Endothelial cell of coronary artery (primary cell): ENCODE measurements around the gene FAM161A. TPM values are rescaled to one million over a fixed set of nuclear protein-coding genes. Genes with fewer than 3 reads are reported as not detected.

Experiments
- total RNA-seq: library from RNA; depleted of rRNA; stranded (reverse); fragments of >200 nt; gene quantifications from 2 replicates; pipeline ENCODE4 v1.2.3, GENCODE V29; 2014

The FAM161A gene
- total RNA-seq, result 1.4 and 2.1 TPM in 2 replicates

GRCh38 chr2:61853847-61854563 is at the start of gene FAM161A:
TSS of gene FAM161A (minus strand) at chr2:61854060. CDS start at chr2:61854041, 19 bp downstream.

GRCh38 chr2:61888267-61889055 is 34.6 kb upstream of the FAM161A start, which contains the start of gene CCT4:
TSS of gene CCT4 (minus strand) at chr2:61888656. CDS start at chr2:61888507, 149 bp downstream.

Other genes with a start within 250 kb of the FAM161A start
- gene CCT4, start 34.6 kb upstream of the FAM161A start, total RNA-seq, result 224 and 238 TPM in 2 replicates
- gene COMMD1, start 51.6 kb upstream of the FAM161A start, total RNA-seq, result 29.5 and 34.8 TPM in 2 replicates